H1 (cell line): ENCODE measurements around the gene IWS1. TPM values are rescaled to one million over a fixed set of nuclear protein-coding genes. Genes with fewer than 3 reads are reported as not detected.

Experiments used
- ASH2L ChIP-seq: fragments of 200-600, 300-600 bp; sonication (generic); IDR thresholded peaks from one replicate; pipeline ENCODE4 v1.7.1; 2017; ENCODE audit warnings: low read length
- CHD1 ChIP-seq: IDR thresholded peaks from 2 replicates; pipeline ENCODE4 v1.6.1; 2012; ENCODE audit warnings: low read depth, low read length, improper control_type of control experiment
- CTBP2 ChIP-seq: IDR thresholded peaks from 2 replicates; pipeline ENCODE4 v1.7.0; 2011; ENCODE audit warnings: borderline replicate concordance, mild to moderate bottlenecking, moderate library complexity, mixed read lengths, low read length; ENCODE audit not compliant: insufficient read depth, insufficient read length
- HDAC2 ChIP-seq, 2 experiments: fragments of 300-600 bp in 1 of 2; sonication (generic) in 1 of 2; IDR thresholded peaks; 2 replicates each; pipeline ENCODE4 v1.6.1; 2011 to 2012; ENCODE audit warnings: low read depth in 2 of 2, low read length in 2 of 2, mild to moderate bottlenecking in 2 of 2, moderate library complexity in 2 of 2, borderline replicate concordance in 1 of 2, inconsistent platforms in 1 of 2
- KDM5A ChIP-seq: fragments of 200-600 bp; IDR thresholded peaks from 2 replicates; pipeline ENCODE4 v1.7.1; 2012; ENCODE audit warnings: mild to moderate bottlenecking, low read length, inconsistent platforms, mixed read lengths
- NANOG ChIP-seq: IDR thresholded peaks from 2 replicates; pipeline ENCODE4 v1.6.1; 2011; ENCODE audit warnings: low read length, low read depth, mild to moderate bottlenecking, inconsistent platforms; ENCODE audit not compliant: insufficient read depth, poor library complexity, severe bottlenecking
- SRF ChIP-seq: IDR thresholded peaks from 2 replicates; pipeline ENCODE4 v1.6.1; 2011; ENCODE audit warnings: mild to moderate bottlenecking, low read depth, low read length, moderate library complexity
- polyA plus RNA-seq, 7 experiments: library from polyadenylated mRNA; depleted of rRNA in 3 of 7; stranded (reverse) in 5 of 7; unstranded in 2 of 7; fragments of >200 nt in 5 of 7; fragments of 200-250 nt in 2 of 7; gene quantifications; 1 replicate in 5 of 7; 2 replicates in 1 of 7; 4 replicates in 1 of 7; pipeline versions ENCODE4 v1.2.1 to v1.2.3, GENCODE V29; 2011 to 2013; ENCODE audit warnings: missing spikeins in 2 of 7, mixed read lengths in 2 of 7
- total RNA-seq: library from RNA; stranded (reverse); fragmentation: NEBNext Ultra II Directional; extraction: Animal tissue kit (Norgen Biotek cat#: 25700); gene quantifications from 2 replicates; pipeline ENCODE4 v1.2.1, GENCODE V29; 2021
- TF ChIP-seq, protein P1 (sequence below): fragments of 300-600 bp; sonication (generic); IDR thresholded peaks from 2 replicates; pipeline ENCODE4 v1.7.1; 2012; ENCODE audit warnings: low read length, moderate library complexity, mild to moderate bottlenecking, inconsistent platforms; ENCODE audit not compliant: insufficient replicate concordance
- TF ChIP-seq, protein P2 (sequence below), 3 experiments: IDR thresholded peaks; 1 replicate in 2 of 3; 2 replicates in 1 of 3; pipeline versions ENCODE4 v1.5.1 to v1.6.1; 2011; ENCODE audit warnings: low read length in 3 of 3, mild to moderate bottlenecking in 3 of 3, inconsistent platforms in 2 of 3, low read depth in 1 of 3, moderate library complexity in 1 of 3; ENCODE audit not compliant: insufficient read depth in 1 of 3; ENCODE audit errors: control extremely low read depth in 1 of 3

IWS1 gene
- total and polyA plus RNA-seq, 2 of the 8 experiments (the other 6 are each of a cell fraction or from before 2014, with no cell fraction given), result 18.4 to 64.8 TPM

DNA sequence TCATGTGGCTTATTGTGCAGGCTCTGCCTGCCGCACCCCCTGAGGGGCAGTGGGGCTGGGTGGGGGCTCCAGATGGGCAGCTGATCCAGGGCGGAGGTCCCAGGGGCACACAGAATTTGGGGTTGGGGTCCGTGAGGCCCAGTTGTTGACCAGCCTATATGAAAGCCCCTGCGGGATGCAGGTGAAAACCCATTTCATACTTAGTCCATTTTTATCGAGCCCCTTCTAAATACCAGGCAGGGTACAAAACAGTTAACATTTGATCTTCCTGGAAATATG lies 39.8 kb upstream of the IWS1 start (continued):
- TF ChIP-seq, protein P1, sequence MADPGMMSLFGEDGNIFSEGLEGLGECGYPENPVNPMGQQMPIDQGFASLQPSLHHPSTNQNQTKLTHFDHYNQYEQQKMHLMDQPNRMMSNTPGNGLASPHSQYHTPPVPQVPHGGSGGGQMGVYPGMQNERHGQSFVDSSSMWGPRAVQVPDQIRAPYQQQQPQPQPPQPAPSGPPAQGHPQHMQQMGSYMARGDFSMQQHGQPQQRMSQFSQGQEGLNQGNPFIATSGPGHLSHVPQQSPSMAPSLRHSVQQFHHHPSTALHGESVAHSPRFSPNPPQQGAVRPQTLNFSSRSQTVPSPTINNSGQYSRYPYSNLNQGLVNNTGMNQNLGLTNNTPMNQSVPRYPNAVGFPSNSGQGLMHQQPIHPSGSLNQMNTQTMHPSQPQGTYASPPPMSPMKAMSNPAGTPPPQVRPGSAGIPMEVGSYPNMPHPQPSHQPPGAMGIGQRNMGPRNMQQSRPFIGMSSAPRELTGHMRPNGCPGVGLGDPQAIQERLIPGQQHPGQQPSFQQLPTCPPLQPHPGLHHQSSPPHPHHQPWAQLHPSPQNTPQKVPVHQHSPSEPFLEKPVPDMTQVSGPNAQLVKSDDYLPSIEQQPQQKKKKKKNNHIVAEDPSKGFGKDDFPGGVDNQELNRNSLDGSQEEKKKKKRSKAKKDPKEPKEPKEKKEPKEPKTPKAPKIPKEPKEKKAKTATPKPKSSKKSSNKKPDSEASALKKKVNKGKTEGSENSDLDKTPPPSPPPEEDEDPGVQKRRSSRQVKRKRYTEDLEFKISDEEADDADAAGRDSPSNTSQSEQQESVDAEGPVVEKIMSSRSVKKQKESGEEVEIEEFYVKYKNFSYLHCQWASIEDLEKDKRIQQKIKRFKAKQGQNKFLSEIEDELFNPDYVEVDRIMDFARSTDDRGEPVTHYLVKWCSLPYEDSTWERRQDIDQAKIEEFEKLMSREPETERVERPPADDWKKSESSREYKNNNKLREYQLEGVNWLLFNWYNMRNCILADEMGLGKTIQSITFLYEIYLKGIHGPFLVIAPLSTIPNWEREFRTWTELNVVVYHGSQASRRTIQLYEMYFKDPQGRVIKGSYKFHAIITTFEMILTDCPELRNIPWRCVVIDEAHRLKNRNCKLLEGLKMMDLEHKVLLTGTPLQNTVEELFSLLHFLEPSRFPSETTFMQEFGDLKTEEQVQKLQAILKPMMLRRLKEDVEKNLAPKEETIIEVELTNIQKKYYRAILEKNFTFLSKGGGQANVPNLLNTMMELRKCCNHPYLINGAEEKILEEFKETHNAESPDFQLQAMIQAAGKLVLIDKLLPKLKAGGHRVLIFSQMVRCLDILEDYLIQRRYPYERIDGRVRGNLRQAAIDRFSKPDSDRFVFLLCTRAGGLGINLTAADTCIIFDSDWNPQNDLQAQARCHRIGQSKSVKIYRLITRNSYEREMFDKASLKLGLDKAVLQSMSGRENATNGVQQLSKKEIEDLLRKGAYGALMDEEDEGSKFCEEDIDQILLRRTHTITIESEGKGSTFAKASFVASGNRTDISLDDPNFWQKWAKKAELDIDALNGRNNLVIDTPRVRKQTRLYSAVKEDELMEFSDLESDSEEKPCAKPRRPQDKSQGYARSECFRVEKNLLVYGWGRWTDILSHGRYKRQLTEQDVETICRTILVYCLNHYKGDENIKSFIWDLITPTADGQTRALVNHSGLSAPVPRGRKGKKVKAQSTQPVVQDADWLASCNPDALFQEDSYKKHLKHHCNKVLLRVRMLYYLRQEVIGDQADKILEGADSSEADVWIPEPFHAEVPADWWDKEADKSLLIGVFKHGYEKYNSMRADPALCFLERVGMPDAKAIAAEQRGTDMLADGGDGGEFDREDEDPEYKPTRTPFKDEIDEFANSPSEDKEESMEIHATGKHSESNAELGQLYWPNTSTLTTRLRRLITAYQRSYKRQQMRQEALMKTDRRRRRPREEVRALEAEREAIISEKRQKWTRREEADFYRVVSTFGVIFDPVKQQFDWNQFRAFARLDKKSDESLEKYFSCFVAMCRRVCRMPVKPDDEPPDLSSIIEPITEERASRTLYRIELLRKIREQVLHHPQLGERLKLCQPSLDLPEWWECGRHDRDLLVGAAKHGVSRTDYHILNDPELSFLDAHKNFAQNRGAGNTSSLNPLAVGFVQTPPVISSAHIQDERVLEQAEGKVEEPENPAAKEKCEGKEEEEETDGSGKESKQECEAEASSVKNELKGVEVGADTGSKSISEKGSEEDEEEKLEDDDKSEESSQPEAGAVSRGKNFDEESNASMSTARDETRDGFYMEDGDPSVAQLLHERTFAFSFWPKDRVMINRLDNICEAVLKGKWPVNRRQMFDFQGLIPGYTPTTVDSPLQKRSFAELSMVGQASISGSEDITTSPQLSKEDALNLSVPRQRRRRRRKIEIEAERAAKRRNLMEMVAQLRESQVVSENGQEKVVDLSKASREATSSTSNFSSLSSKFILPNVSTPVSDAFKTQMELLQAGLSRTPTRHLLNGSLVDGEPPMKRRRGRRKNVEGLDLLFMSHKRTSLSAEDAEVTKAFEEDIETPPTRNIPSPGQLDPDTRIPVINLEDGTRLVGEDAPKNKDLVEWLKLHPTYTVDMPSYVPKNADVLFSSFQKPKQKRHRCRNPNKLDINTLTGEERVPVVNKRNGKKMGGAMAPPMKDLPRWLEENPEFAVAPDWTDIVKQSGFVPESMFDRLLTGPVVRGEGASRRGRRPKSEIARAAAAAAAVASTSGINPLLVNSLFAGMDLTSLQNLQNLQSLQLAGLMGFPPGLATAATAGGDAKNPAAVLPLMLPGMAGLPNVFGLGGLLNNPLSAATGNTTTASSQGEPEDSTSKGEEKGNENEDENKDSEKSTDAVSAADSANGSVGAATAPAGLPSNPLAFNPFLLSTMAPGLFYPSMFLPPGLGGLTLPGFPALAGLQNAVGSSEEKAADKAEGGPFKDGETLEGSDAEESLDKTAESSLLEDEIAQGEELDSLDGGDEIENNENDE, result no peak
- TF ChIP-seq CHD1 (no peak), SRF (no peak), ASH2L (no peak), KDM5A (no peak), NANOG (no peak), HDAC2 (IDR thresholded peaks at IDR 0.05; ENCODE audit: borderline replicate concordance in 1 of 2, low read depth in 2 of 2, low read length in 2 of 2) (no peak), CTBP2 (no peak)
- TF ChIP-seq, protein P2, sequence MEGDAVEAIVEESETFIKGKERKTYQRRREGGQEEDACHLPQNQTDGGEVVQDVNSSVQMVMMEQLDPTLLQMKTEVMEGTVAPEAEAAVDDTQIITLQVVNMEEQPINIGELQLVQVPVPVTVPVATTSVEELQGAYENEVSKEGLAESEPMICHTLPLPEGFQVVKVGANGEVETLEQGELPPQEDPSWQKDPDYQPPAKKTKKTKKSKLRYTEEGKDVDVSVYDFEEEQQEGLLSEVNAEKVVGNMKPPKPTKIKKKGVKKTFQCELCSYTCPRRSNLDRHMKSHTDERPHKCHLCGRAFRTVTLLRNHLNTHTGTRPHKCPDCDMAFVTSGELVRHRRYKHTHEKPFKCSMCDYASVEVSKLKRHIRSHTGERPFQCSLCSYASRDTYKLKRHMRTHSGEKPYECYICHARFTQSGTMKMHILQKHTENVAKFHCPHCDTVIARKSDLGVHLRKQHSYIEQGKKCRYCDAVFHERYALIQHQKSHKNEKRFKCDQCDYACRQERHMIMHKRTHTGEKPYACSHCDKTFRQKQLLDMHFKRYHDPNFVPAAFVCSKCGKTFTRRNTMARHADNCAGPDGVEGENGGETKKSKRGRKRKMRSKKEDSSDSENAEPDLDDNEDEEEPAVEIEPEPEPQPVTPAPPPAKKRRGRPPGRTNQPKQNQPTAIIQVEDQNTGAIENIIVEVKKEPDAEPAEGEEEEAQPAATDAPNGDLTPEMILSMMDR (IDR thresholded peaks at IDR 0.05; ENCODE audit: control extremely low read depth in 1 of 3, insufficient read depth in 1 of 3, low read depth in 1 of 3, low read length in 3 of 3), result no peak
